ENCODE measurements around the gene SEMA4D.

Gene SEMA4D

DNA sequence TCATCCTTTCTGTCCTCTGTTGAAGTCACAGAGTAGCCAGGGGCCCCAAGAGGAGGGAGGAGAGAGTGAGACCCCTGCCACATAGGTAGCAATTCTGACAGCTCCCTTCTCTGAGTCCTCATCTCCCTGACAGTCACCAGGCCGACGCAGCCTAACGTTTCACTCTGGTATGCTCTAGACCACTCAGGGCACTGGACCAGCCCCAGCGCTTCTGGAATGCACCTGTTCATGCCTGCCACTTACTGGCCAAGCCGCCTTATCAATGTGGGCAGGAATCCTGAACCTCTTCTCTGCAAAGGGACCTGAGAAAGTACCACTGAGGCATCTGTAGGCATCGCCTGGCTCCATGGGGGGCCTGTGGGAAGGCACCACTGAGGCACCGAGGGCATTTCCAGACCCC lies 129.4 kb downstream of the SEMA4D start:
- Histone ChIP-seq H3K36me3 (ENCODE audit: insufficient read depth, low read length) (peaks cover 3% of the 10 kb centered on the region; the same call in 1 of the 2 replicates), H3K4me3 (ENCODE audit: low read depth in 1 of 2, low read length in 2 of 2) (no peak overlapping the region), H3K4me2 (ENCODE audit: insufficient read depth, low read length) (no peak overlapping the region), H3K27me3 (ENCODE audit: insufficient read depth, low read length, poor library complexity) (no peaks in the 10 kb centered on the region), H3K9ac (ENCODE audit: low read depth, low read length) (no peak overlapping the region), H3K9me3 (ENCODE audit: insufficient read depth, low read length, severe bottlenecking) (no peaks in the 10 kb centered on the region), H3K4me1 (ENCODE audit: insufficient read depth, low read length) (no peaks in the 10 kb centered on the region), H4K20me1 (ENCODE audit: insufficient read depth, low read length) (peaks cover 7% of the 10 kb centered on the region), H3K79me2 (ENCODE audit: insufficient read depth, low read length) (no peaks in the 10 kb centered on the region), H3K27ac (ENCODE audit: low read length) (no peak overlapping the region), H2AFZ (ENCODE audit: low read depth, low read length) (no peak overlapping the region)
- TF ChIP-seq CTCF (IDR thresholded peaks at IDR 0.05; ENCODE audit: borderline replicate concordance, extremely low read depth, low read length, poor library complexity, severe bottlenecking) (no peak), EZH2 (IDR thresholded peaks at IDR 0.05; ENCODE audit: borderline replicate concordance, low read depth, low read length, severe bottlenecking) (no peak)
- DNase-seq (no peak), ATAC-seq (ENCODE audit: insufficient read depth, low read depth) (no peak)

DNA sequence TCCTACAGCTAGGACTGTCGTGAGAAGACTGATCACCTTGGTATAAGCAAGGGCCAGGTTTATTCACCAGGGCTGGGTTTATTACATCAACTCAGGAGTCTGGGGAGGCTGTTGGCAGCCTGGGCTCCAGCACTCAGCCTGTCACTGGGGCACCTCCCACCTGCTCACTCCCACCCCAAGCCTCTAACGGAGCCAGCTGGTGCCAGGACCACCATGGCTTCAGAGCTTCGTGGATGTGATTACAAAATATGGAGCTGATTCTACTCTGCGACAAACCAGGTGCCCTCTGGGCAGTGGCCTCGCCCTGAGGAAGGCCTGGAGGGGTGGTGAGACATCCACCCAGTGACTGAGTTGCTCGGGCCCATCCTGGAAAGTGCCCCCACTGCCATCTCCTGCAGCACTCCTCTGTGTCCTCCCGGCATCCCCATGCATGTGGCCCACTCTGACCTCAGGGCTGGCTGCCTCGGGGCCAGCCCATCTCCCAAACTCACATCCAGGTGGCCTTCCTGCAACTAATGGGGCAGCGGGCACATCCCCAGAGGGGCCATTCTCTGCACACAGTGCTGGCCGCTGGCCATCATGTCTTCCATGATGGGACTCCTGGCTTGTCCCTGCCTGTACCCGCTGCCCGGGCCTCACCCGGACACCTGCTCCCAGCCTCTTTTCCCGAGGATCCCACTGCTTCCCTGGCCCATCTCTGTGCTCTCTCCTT lies 130.0 kb downstream of the SEMA4D start:
- ATAC-seq (ENCODE audit: insufficient read depth, low read depth): no peak
- H3K4me1 ChIP-seq (ENCODE audit: insufficient read depth, low read length): no peaks in the 10 kb centered on the region

DNA sequence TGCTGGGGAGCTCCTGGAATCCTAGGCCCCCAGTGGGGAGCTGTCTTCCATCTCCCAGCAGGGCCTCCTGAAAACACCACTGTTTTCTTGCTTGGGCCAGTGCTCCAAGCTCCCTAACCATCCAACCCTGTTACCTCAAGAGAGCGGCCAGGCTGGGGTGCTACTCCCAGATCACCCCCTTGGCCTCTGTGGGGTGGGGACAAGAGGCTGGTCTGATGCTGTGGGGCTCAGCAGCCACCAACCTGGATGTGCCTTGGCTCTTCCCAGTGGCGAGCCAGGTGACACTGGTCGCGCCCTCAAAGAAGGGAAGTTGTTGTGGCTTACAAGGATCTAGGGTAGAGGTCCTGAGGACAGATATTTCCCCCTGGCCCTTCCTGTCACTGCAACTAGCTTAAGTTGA lies 130.6 kb downstream of the SEMA4D start:
- Histone ChIP-seq H3K79me2 (ENCODE audit: insufficient read depth, low read length) (no peaks in the 10 kb centered on the region), H2AFZ (ENCODE audit: low read depth, low read length) (no peak overlapping the region), H3K9me3 (ENCODE audit: insufficient read depth, low read length, severe bottlenecking) (no peaks in the 10 kb centered on the region), H3K4me1 (ENCODE audit: insufficient read depth, low read length) (no peaks in the 10 kb centered on the region), H3K4me2 (ENCODE audit: insufficient read depth, low read length) (no peak overlapping the region), H3K4me3 (ENCODE audit: low read depth in 1 of 2, low read length in 2 of 2) (no peak overlapping the region), H3K9ac (ENCODE audit: low read depth, low read length) (no peak overlapping the region), H3K36me3 (ENCODE audit: insufficient read depth, low read length) (peaks cover 11% of the 10 kb centered on the region), H4K20me1 (ENCODE audit: insufficient read depth, low read length) (peaks cover 4% of the 10 kb centered on the region; the same call in 1 of the 2 replicates), H3K27ac (ENCODE audit: low read length) (no peak overlapping the region), H3K27me3 (ENCODE audit: insufficient read depth, low read length, poor library complexity) (no peaks in the 10 kb centered on the region)
- no peak for DNase-seq
- TF ChIP-seq CTCF (IDR thresholded peaks at IDR 0.05; ENCODE audit: borderline replicate concordance, extremely low read depth, low read length, poor library complexity, severe bottlenecking) (no peak), EZH2 (IDR thresholded peaks at IDR 0.05; ENCODE audit: borderline replicate concordance, low read depth, low read length, severe bottlenecking) (no peak)
- no peak for ATAC-seq (ENCODE audit: insufficient read depth, low read depth)

More for the DNA sequence above, 130.0 kb downstream of the SEMA4D start:
- H3K36me3 ChIP-seq (ENCODE audit: insufficient read depth, low read length): peaks cover 5% of the 10 kb centered on the region
- no peaks in the 10 kb centered on the region for H3K27me3 ChIP-seq (ENCODE audit: insufficient read depth, low read length, poor library complexity)
- H4K20me1 ChIP-seq (ENCODE audit: insufficient read depth, low read length): peaks cover 7% of the 10 kb centered on the region; the same call in 1 of the 2 replicates
- no peak overlapping the region for H2AFZ ChIP-seq (ENCODE audit: low read depth, low read length)
- no peak overlapping the region for H3K27ac ChIP-seq (ENCODE audit: low read length)
- H3K4me3 ChIP-seq (ENCODE audit: low read depth in 1 of 2, low read length in 2 of 2): no peak overlapping the region
- TF ChIP-seq EZH2 (IDR thresholded peaks at IDR 0.05; ENCODE audit: borderline replicate concordance, low read depth, low read length, severe bottlenecking): no peak
- TF ChIP-seq CTCF (IDR thresholded peaks at IDR 0.05; ENCODE audit: borderline replicate concordance, extremely low read depth, low read length, poor library complexity, severe bottlenecking): no peak
- no peak for DNase-seq
- H3K9me3 ChIP-seq (ENCODE audit: insufficient read depth, low read length, severe bottlenecking): no peaks in the 10 kb centered on the region
- no peaks in the 10 kb centered on the region for H3K79me2 ChIP-seq (ENCODE audit: insufficient read depth, low read length)
- H3K9ac ChIP-seq (ENCODE audit: low read depth, low read length): no peak overlapping the region
- H3K4me2 ChIP-seq (ENCODE audit: insufficient read depth, low read length): no peak overlapping the region
